H9 (cell line): ENCODE data around the gene CTLA4. TPM values are rescaled to one million over a fixed set of nuclear protein-coding genes. Genes with fewer than 3 reads are reported as not detected.

Experiments used
- DNase-seq: peaks from one replicate; pipeline ENCODE4 v3.0.0-alpha.2; 2017
- H2AFZ ChIP-seq: one replicate; pipeline ENCODE4 v1.6.1; 2013; ENCODE audit warnings: mild to moderate bottlenecking, low read length, control low read depth, moderate library complexity
- H2AK5ac ChIP-seq: 2 replicates; pipeline ENCODE4 v1.6.1; 2013; ENCODE audit warnings: low read length, control low read depth, mixed read lengths; ENCODE audit not compliant: insufficient read length
- H2BK120ac ChIP-seq: one replicate; pipeline ENCODE4 v1.6.1; 2013; ENCODE audit warnings: low read depth, mild to moderate bottlenecking, low read length, control low read depth, inconsistent platforms; ENCODE audit not compliant: poor library complexity, severe bottlenecking
- H2BK12ac ChIP-seq: 2 replicates; pipeline ENCODE4 v1.6.1; 2013; ENCODE audit warnings: low read length, control low read depth, mixed read lengths, low read depth; ENCODE audit not compliant: insufficient read length
- H2BK15ac ChIP-seq: 2 replicates; pipeline ENCODE4 v1.6.1; 2013; ENCODE audit warnings: low read depth, low read length, control low read depth
- H2BK20ac ChIP-seq: one replicate; pipeline ENCODE4 v1.6.1; 2013; ENCODE audit warnings: low read depth, mild to moderate bottlenecking, low read length, control low read depth, inconsistent platforms; ENCODE audit not compliant: poor library complexity, severe bottlenecking
- H2BK5ac ChIP-seq: 2 replicates; pipeline ENCODE4 v1.6.1; 2013; ENCODE audit warnings: low read length, control low read depth, mixed read lengths; ENCODE audit not compliant: insufficient read length
- H3K14ac ChIP-seq: 2 replicates; pipeline ENCODE4 v1.6.1; 2013; ENCODE audit warnings: low read length, control low read depth; ENCODE audit not compliant: insufficient read depth
- H3K18ac ChIP-seq: 2 replicates; pipeline ENCODE4 v1.6.1; 2013; ENCODE audit warnings: low read depth, mild to moderate bottlenecking, mixed read lengths, low read length, control low read depth; ENCODE audit not compliant: insufficient read length
- H3K23ac ChIP-seq: 2 replicates; pipeline ENCODE4 v1.6.1; 2013; ENCODE audit warnings: low read length, control low read depth, mixed read lengths, low read depth; ENCODE audit not compliant: insufficient read length
- H3K23me2 ChIP-seq: 2 replicates; pipeline ENCODE4 v1.6.1; 2013; ENCODE audit warnings: low read depth, mild to moderate bottlenecking, mixed read lengths, low read length, control low read depth; ENCODE audit not compliant: insufficient read length, poor library complexity, severe bottlenecking
- H3K27ac ChIP-seq: 2 replicates; pipeline ENCODE4 v1.5.1; 2013; ENCODE audit warnings: low read length, control low read depth, mixed read lengths, low read depth; ENCODE audit not compliant: insufficient read length
- H3K27me3 ChIP-seq: 2 replicates; pipeline ENCODE4 v1.6.1; 2013; ENCODE audit warnings: low read length, control low read depth, inconsistent platforms; ENCODE audit not compliant: insufficient read depth
- H3K4ac ChIP-seq: 2 replicates; pipeline ENCODE4 v1.6.1; 2013; ENCODE audit warnings: low read depth, mild to moderate bottlenecking, control low read depth, inconsistent platforms, low read length, moderate library complexity
- H3K4me1 ChIP-seq: 2 replicates; pipeline ENCODE4 v1.6.1; 2013; ENCODE audit warnings: low read length, control low read depth, inconsistent platforms; ENCODE audit not compliant: insufficient read depth
- H3K4me2 ChIP-seq: 2 replicates; pipeline ENCODE4 v1.6.1; 2013; ENCODE audit warnings: low read length, control low read depth, mixed read lengths; ENCODE audit not compliant: insufficient read length, insufficient read depth
- H3K56ac ChIP-seq: 2 replicates; pipeline ENCODE4 v1.6.1; 2013; ENCODE audit warnings: low read depth, mild to moderate bottlenecking, mixed read lengths, low read length, control low read depth; ENCODE audit not compliant: insufficient read length
- H3K79me1 ChIP-seq: 2 replicates; pipeline ENCODE4 v1.6.1; 2013; ENCODE audit warnings: low read depth, mild to moderate bottlenecking, moderate library complexity, low read length, control low read depth, inconsistent platforms; ENCODE audit not compliant: insufficient read depth, poor library complexity, severe bottlenecking
- H3K79me2 ChIP-seq: 2 replicates; pipeline ENCODE4 v1.6.1; 2013; ENCODE audit warnings: low read length, control low read depth, inconsistent platforms; ENCODE audit not compliant: insufficient read depth
- H3K9ac ChIP-seq: 2 replicates; pipeline ENCODE4 v1.6.1; 2013; ENCODE audit warnings: low read length, control low read depth, mixed read lengths; ENCODE audit not compliant: insufficient read length; ENCODE audit errors: extremely low read depth
- H3K9me3 ChIP-seq: one replicate; pipeline ENCODE4 v1.6.1; 2013; ENCODE audit warnings: low read depth, low read length, inconsistent platforms; ENCODE audit not compliant: control insufficient read depth
- H3T11ph ChIP-seq: one replicate; pipeline ENCODE4 v1.6.1; 2013; ENCODE audit warnings: mild to moderate bottlenecking, low read length, control low read depth, inconsistent platforms
- H4K20me1 ChIP-seq: one replicate; pipeline ENCODE4 v1.6.1; 2013; ENCODE audit not compliant: control insufficient read depth, insufficient read length, insufficient read depth
- H4K5ac ChIP-seq: 2 replicates; pipeline ENCODE4 v1.6.1; 2013; ENCODE audit warnings: low read depth, mild to moderate bottlenecking, mixed read lengths, low read length, control low read depth; ENCODE audit not compliant: insufficient read length
- H4K8ac ChIP-seq: replicated peaks from 2 replicates; pipeline ENCODE4 v1.6.1; 2013; ENCODE audit warnings: low read length, control low read depth, mixed read lengths, low read depth; ENCODE audit not compliant: insufficient read length
- H4K91ac ChIP-seq: 2 replicates; pipeline ENCODE4 v1.6.1; 2013; ENCODE audit warnings: low read depth, mild to moderate bottlenecking, moderate library complexity, mixed read lengths, low read length, control low read depth; ENCODE audit not compliant: insufficient read length
- H3K27ac Mint-ChIP-seq, 3 experiments: 2 replicates in 2 of 3; 3 replicates in 1 of 3; pipeline ENCODE4 v1.8.0; 2020 to 2021; ENCODE audit warnings: mixed read lengths in 3 of 3, mild to moderate bottlenecking in 1 of 3, moderate library complexity in 1 of 3
- H3K27me3 Mint-ChIP-seq: 2 replicates; pipeline ENCODE4 v1.8.0; 2021; ENCODE audit warnings: low read depth, mild to moderate bottlenecking, moderate library complexity, mixed read lengths
- H3K36me3 Mint-ChIP-seq, 3 experiments: 2 replicates in 2 of 3; 3 replicates in 1 of 3; pipeline ENCODE4 v1.8.0; 2020 to 2021; ENCODE audit warnings: low read depth in 3 of 3, mixed read lengths in 3 of 3; ENCODE audit not compliant: insufficient read depth in 1 of 3
- H3K4me1 Mint-ChIP-seq, 2 experiments: 2 replicates each; pipeline ENCODE4 v1.8.0; 2020; ENCODE audit warnings: mixed read lengths in 2 of 2
- H3K4me3 Mint-ChIP-seq, 2 experiments: 2 replicates in 1 of 2; 3 replicates in 1 of 2; pipeline ENCODE4 v1.8.0; 2020 to 2021; ENCODE audit warnings: mild to moderate bottlenecking in 2 of 2, mixed read lengths in 2 of 2, moderate library complexity in 1 of 2
- H3K9me3 Mint-ChIP-seq, 2 experiments: 2 replicates in 1 of 2; 3 replicates in 1 of 2; pipeline ENCODE4 v1.8.0; 2020; ENCODE audit warnings: mild to moderate bottlenecking in 2 of 2, mixed read lengths in 2 of 2, moderate library complexity in 1 of 2
- CTCF ChIP-seq: fragments of 200-600 bp; sonication (generic); conservative IDR thresholded peaks from 3 replicates; pipeline ENCODE4 v1.8.0; 2021; ENCODE audit warnings: antibody characterized with exemption, mild to moderate bottlenecking
- total RNA-seq: library from RNA; stranded (reverse); gene quantifications from 2 replicates; pipeline ENCODE4 v1.2.1, GENCODE V29; 2021

Gene CTLA4
- total RNA-seq, 1 experiment from 2014 or later: not detected

GRCh38 chr2:203905656-203906055, 38.1 kb downstream of the CTLA4 start:
- Histone ChIP-seq H4K91ac (no peak overlapping the region), H3K9me3 (no peaks in the 10 kb centered on the region), H3K18ac (no peak overlapping the region), H3K23ac (no peak overlapping the region), H3K79me1 (no peaks in the 10 kb centered on the region), H3K4me2 (no peak overlapping the region), H3K4ac (no peak overlapping the region), H3K27me3 (no peaks in the 10 kb centered on the region), H4K5ac (no peak overlapping the region), H2BK12ac (no peak overlapping the region), H3K27ac (no peak overlapping the region), H2AFZ (no peak overlapping the region), H3K9ac (no peak overlapping the region), H3K23me2 (no peaks in the 10 kb centered on the region), H4K20me1 (no peaks in the 10 kb centered on the region), H2AK5ac (no peak overlapping the region), H2BK20ac (no peak overlapping the region), H3K79me2 (no peaks in the 10 kb centered on the region), H3T11ph (no peak overlapping the region), H3K56ac (no peak overlapping the region), H2BK5ac (no peak overlapping the region), H3K4me1 (peaks cover 5% of the 10 kb centered on the region; the same call in 1 of the 2 replicates), H4K8ac (no peak overlapping the region), H2BK15ac (no peak overlapping the region), H2BK120ac (no peak overlapping the region), H3K14ac (no peak overlapping the region)
- no peak overlapping the region for H3K27ac Mint-ChIP-seq
- H3K27me3 Mint-ChIP-seq: no peaks in the 10 kb centered on the region
- no peak for TF ChIP-seq CTCF
- peaks cover 0 to 11% (median 0%) of the 10 kb centered on the region in 3 experiments; a peak in 3 of 7 replicates for H3K36me3 Mint-ChIP-seq
- peaks cover 14 to 15% of the 10 kb centered on the region in 2 experiments; a peak in 4 of 5 replicates for H3K9me3 Mint-ChIP-seq
- no peak for DNase-seq
- H3K4me3 Mint-ChIP-seq: no peak overlapping the region
- peaks cover 0 to 4% of the 10 kb centered on the region in 2 experiments; a peak in 2 of 4 replicates for H3K4me1 Mint-ChIP-seq
